Neural cell (in vitro differentiated cells): ENCODE data around the gene TSPAN16.

Experiments
- CTCF ChIP-seq: fragments of 450-650 bp; IDR thresholded peaks from 2 replicates; pipeline ENCODE4 v1.5.1; 2014; ENCODE audit warnings: antibody characterized with exemption, mild to moderate bottlenecking, moderate library complexity; ENCODE audit not compliant: poor library complexity, severe bottlenecking
- POLR2AphosphoS5 ChIP-seq: IDR thresholded peaks from 2 replicates; pipeline ENCODE4 v1.6.1; 2012
- RAD21 ChIP-seq: fragments of 450-650 bp; conservative IDR thresholded peaks from 2 replicates; pipeline ENCODE4 v1.6.1; 2014; ENCODE audit warnings: antibody characterized with exemption, mild to moderate bottlenecking, moderate library complexity
- SMC3 ChIP-seq: fragments of 450-650 bp; conservative IDR thresholded peaks from 2 replicates; pipeline ENCODE4 v1.6.1; 2014; ENCODE audit warnings: antibody characterized with exemption, mild to moderate bottlenecking, moderate library complexity; ENCODE audit not compliant: poor library complexity

- TF ChIP-seq CTCF, result no peak
- no peak for TF ChIP-seq RAD21
- TF ChIP-seq POLR2AphosphoS5, result no peak
- TF ChIP-seq SMC3, result no peak
These were observed 21.4 kb upstream of the TSPAN16 start for GRCh38 chr19:11274533-11275086.
